Measurements from ENCODE around the gene C11orf52. TPM values are rescaled to one million over a fixed set of nuclear protein-coding genes. Genes with fewer than 3 reads are reported as not detected.
"Not testable (repeated sequence)": the region's sequence is repeated elsewhere in the genome, so short reads cannot be mapped to it uniquely, and the experiment has no call there.

Gene C11orf52
- polyA plus RNA-seq, 2 of the 4 experiments (the other 2 are of a cell fraction) = 0.08 to 0.13 TPM

- H3K4me3 ChIP-seq = peak overlapping the region; percentile 78
- no peak for TF ChIP-seq RAD21 (conservative IDR thresholded peaks at IDR 0.05 in 1 of 2, IDR thresholded peaks at IDR 0.05 in 1 of 2)
- TF ChIP-seq PHF8 (IDR thresholded peaks at IDR 0.05; ENCODE audit: borderline replicate concordance, low read depth) = peak; percentile 28; the same call in 1 of the 2 replicates
- H3K4me1 ChIP-seq = peaks cover 9% of the 10 kb centered on the region; the same call in 1 of the 3 replicates
- POLR2A ChIA-PET = interaction anchor here (1.1 kb wide), 1 partner anchor 47 kb away, joined by 7 read pairs; no protein-coding TSS in a partner anchor
- ATAC-seq = peak; percentile 3 to 15; a peak in 3 of 6 replicates
- no peak for DNase-seq (ENCODE audit: low read depth in 1 of 2, low spot score in 1 of 2)
- WGBS (ENCODE audit: missing lambda C conversion rate) = 47% methylated on average over 6 of the region's 6 CpGs
- H3K4me2 ChIP-seq = peak overlapping the region; percentile 84
- no peaks in the 10 kb centered on the region for H3K9me3 ChIP-seq
- peak overlapping the region; percentile 80 to 99 for H3K27ac ChIP-seq
- no peak for FAIRE-seq
- CTCF ChIA-PET = interaction anchor here (0.9 to 1.0 kb wide), 3 partner anchors 34 to 102 kb away, joined by 3 to 6 read pairs (median 3); no protein-coding TSS in a partner anchor
These were observed 39.1 kb upstream of the C11orf52 start for GRCh38 chr11:111879637-111879960.

- ATAC-seq (no peak), DNase-seq (ENCODE audit: low read depth in 1 of 2, low spot score in 1 of 2) (no peak), FAIRE-seq (no peak)
- TF ChIP-seq NR3C1 (IDR thresholded peaks at IDR 0.05) (no peak), RARB (CRISPR knock-in tag; IDR thresholded peaks at IDR 0.05) (no peak), HOXA7 (CRISPR knock-in tag; IDR thresholded peaks at IDR 0.05) (no peak), SREBF2 (IDR thresholded peaks at IDR 0.05) (no peak), HES2 (IDR thresholded peaks at IDR 0.05) (no peak), ESRRA (IDR thresholded peaks at IDR 0.05; ENCODE audit: borderline replicate concordance, low read length) (no peak), NFE2L2 (conservative IDR thresholded peaks at IDR 0.05; ENCODE audit: low read length) (no peak), REST (IDR thresholded peaks at IDR 0.05) (no peak), MYC (IDR thresholded peaks at IDR 0.05; ENCODE audit: borderline replicate concordance, low read length) (no peak), CBX2 (IDR thresholded peaks at IDR 0.05; ENCODE audit: borderline replicate concordance, low read depth) (no peak)
- TF ChIP-seq, protein P1, sequence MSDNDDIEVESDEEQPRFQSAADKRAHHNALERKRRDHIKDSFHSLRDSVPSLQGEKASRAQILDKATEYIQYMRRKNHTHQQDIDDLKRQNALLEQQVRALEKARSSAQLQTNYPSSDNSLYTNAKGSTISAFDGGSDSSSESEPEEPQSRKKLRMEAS (IDR thresholded peaks at IDR 0.05) = no peak
- peaks cover 9% of the 10 kb centered on the region; the same call in 1 of the 3 replicates for H3K4me1 ChIP-seq
- no peak overlapping the region for H3K4me3 ChIP-seq
- ChIA-PET CTCF (interaction anchor here (0.9 to 1.5 kb wide), 4 partner anchors 11 to 100 kb away, joined by 3 to 4 read pairs (median 3); partner anchors contain the start of gene ALG9), POLR2A (interaction anchor here (1.7 kb wide), 1 partner anchor 45 kb away, joined by 7 read pairs; no protein-coding TSS in a partner anchor)
- H3K9me3 ChIP-seq = no peaks in the 10 kb centered on the region
- 87% methylated on average over 5 of the region's 5 CpGs for WGBS (ENCODE audit: missing lambda C conversion rate)
- no peak overlapping the region for H3K4me2 ChIP-seq
- no peak overlapping the region for H3K27ac ChIP-seq
These were observed 36.5 kb upstream of the C11orf52 start for GRCh38 chr11:111882202-111882601.

DNA sequence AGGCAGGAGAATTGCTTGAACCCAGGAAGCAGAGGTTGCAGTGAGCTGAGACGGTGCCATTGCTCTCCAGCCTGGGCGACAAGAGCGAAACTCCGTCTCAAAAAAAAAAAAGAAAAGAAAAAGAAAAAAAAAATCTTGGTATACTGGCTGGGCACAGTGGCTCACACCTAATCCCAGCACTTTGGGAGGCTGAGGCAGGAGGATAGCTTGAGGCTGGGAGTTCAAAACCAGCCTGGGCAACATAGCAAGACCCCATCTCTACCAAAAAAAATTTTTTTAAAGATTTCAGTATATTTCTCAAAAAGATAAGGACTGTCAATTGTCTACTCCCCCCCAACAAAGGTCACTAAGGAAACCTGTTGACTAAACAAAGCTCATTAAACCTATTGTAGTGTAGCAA lies 33.7 kb upstream of the C11orf52 start:
- 98% methylated on average over 4 of the region's 4 CpGs for WGBS (ENCODE audit: missing lambda C conversion rate)
- POLR2A ChIA-PET; H3K4me3 ChIP-seq; FAIRE-seq; H3K4me1 ChIP-seq; H3K9me3 ChIP-seq; DNase-seq (ENCODE audit: low read depth in 1 of 2, low spot score in 1 of 2); H3K4me2 ChIP-seq; ATAC-seq; CTCF ChIA-PET; H3K27ac ChIP-seq: not testable (repeated sequence)

DNA sequence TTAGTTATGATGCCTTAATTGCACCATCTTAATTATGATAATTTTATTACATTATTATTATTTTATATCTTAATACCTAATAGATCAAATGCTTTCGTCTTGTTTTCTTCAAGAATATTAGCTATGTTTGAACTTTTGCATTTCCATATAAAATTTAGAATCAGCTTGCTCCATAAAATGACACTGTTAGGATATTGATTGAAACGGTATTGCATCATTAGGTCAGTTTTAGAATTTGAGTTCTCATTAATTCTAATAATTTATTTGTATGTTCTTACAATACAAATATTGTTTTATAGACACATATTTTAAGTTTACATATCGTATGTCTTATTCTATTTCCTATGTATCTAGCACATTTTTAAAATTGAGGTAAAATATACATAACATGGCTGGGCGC lies 32.7 kb upstream of the C11orf52 start:
- POLR2A ChIA-PET = interaction anchor here (0.5 kb wide), 1 partner anchor 234 kb away, joined by 3 read pairs; no protein-coding TSS in a partner anchor

More for the DNA sequence above, 32.7 kb upstream of the C11orf52 start:
- CTCF ChIA-PET = interaction anchor here (1.5 kb wide), 1 partner anchor 46 kb away, joined by 6 read pairs; no protein-coding TSS in a partner anchor
- Histone ChIP-seq H3K4me1 (no peaks in the 10 kb centered on the region), H3K4me3 (no peak overlapping the region), H3K9me3 (no peaks in the 10 kb centered on the region), H3K4me2 (no peak overlapping the region), H3K27ac (no peak overlapping the region)
- WGBS (ENCODE audit: missing lambda C conversion rate) = 79% methylated on average over 4 of the region's 4 CpGs
- no peak for DNase-seq (ENCODE audit: low read depth in 1 of 2, low spot score in 1 of 2)
- FAIRE-seq = no peak
- TF ChIP-seq CTCF (IDR thresholded peaks at IDR 0.05) = no peak
- no peak for TF ChIP-seq JUNB (IDR thresholded peaks at IDR 0.05)
- TF ChIP-seq PBX3 (IDR thresholded peaks at IDR 0.05) = no peak
- TF ChIP-seq SREBF2 (IDR thresholded peaks at IDR 0.05) = no peak
- no peak for TF ChIP-seq POLR2A (IDR thresholded peaks at IDR 0.05; ENCODE audit: low read length)
- no peak for TF ChIP-seq HOXB13 (CRISPR knock-in tag; IDR thresholded peaks at IDR 0.05; ENCODE audit: low read depth)
- no peak for TF ChIP-seq NPAS2 (CRISPR knock-in tag; IDR thresholded peaks at IDR 0.05; ENCODE audit: borderline replicate concordance)
- no peak for TF ChIP-seq ESRRA (IDR thresholded peaks at IDR 0.05; ENCODE audit: borderline replicate concordance, low read length)
- no peak for ATAC-seq
